HepG2 (cell line): Measurements from ENCODE around the gene CSDE1. TPM values are rescaled to one million over a fixed set of nuclear protein-coding genes. Genes with fewer than 3 reads are reported as not detected.
A peak's percentile ranks its signal among the peaks of the same experiment; 100 is the strongest.

ENCODE experiments used
- ATAC-seq: fragments of 200-7000 bp; cut with Tn5 transposase; 3 replicates; pipeline ENCODE4 v1.9.1; 2020; ENCODE audit warnings: mild to moderate bottlenecking, moderate library complexity
- BruUV-seq: library from RNA; stranded (reverse); fragments of 400-500 nt; replicated peaks from 2 replicates; lab custom pipeline; 2021; lab: Mats Ljungman, UMichigan
- CTCF ChIA-PET: fragments of 300-600 bp; formaldehyde crosslinking; extraction: SDS; loops from one replicate; lab custom pipeline; 2021; ENCODE audit warnings: low total read pairs, inconsistent platforms, low intra/inter-chr PET ratio; lab: Yijun Ruan, JAX
- POLR2A ChIA-PET: fragments of 350-600 bp; sonication (Branson Sonifier 250); formaldehyde crosslinking; loops from one replicate; lab custom pipeline; 2020; ENCODE audit warnings: antibody characterized with exemption, inconsistent platforms; lab: Yijun Ruan, JAX
- DNase-seq: peaks from one replicate; pipeline ENCODE4 v3.0.0-alpha.2; 2015; ENCODE audit warnings: low spot score
- FAIRE-seq: peaks from 3 replicates; lab custom pipeline; 2011; peaks lifted over from hg19 to GRCh38; lab: Jason Lieb, UNC
- H2AFZ ChIP-seq: one replicate; pipeline ENCODE4 v1.6.1; 2011; ENCODE audit warnings: low read length, inconsistent platforms
- H3K27ac ChIP-seq: fragments of 300-600 bp; 3 replicates; pipeline ENCODE4 v1.8.0; 2011; ENCODE audit warnings: mixed run types, mild to moderate bottlenecking, mixed read lengths, low read length, inconsistent platforms; ENCODE audit not compliant: insufficient read depth; ENCODE audit errors: extremely low read length
- H3K27me3 ChIP-seq, 2 experiments: fragments of 200-600 bp in 1 of 2; 2 replicates in 1 of 2; 3 replicates in 1 of 2; pipeline versions ENCODE4 v1.6.0 to v1.8.0; 2011; ENCODE audit warnings: low read length in 2 of 2, mild to moderate bottlenecking in 2 of 2, moderate library complexity in 2 of 2, inconsistent platforms in 1 of 2; ENCODE audit not compliant: insufficient read depth in 2 of 2, control insufficient read depth in 1 of 2
- H3K36me3 ChIP-seq, 2 experiments: fragments of 200-600 bp in 1 of 2; replicated peaks in 1 of 2; 2 replicates in 1 of 2; 3 replicates in 1 of 2; pipeline versions ENCODE4 v1.5.1 to v1.8.0; 2011; ENCODE audit warnings: low read length in 2 of 2, inconsistent platforms in 1 of 2; ENCODE audit not compliant: insufficient read depth in 2 of 2, control insufficient read depth in 1 of 2
- H3K4me1 ChIP-seq: 2 replicates; pipeline ENCODE4 v1.5.1; 2012; ENCODE audit warnings: low read length, inconsistent platforms; ENCODE audit not compliant: insufficient read depth
- H3K4me2 ChIP-seq: 2 replicates; pipeline ENCODE4 v1.6.0; 2011; ENCODE audit warnings: low read depth, low read length, inconsistent platforms
- H3K4me3 ChIP-seq, 3 experiments: fragments of 200-600 bp in 1 of 3; sonication (generic), shearing (Covaris generic) in 1 of 3; replicated peaks in 1 of 3; 2 replicates each; pipeline ENCODE4 v1.5.1; 2011 to 2016; ENCODE audit warnings: low read length in 3 of 3, inconsistent platforms in 2 of 3, low read depth in 2 of 3, mild to moderate bottlenecking in 2 of 3, control low read depth in 1 of 3, mixed read lengths in 1 of 3; ENCODE audit not compliant: insufficient read depth in 1 of 3
- H3K79me2 ChIP-seq: one replicate; pipeline ENCODE4 v1.6.1; 2011; ENCODE audit warnings: low read length, inconsistent platforms; ENCODE audit not compliant: insufficient read depth
- H3K9ac ChIP-seq: 2 replicates; pipeline ENCODE4 v1.6.0; 2011; ENCODE audit warnings: mild to moderate bottlenecking, low read depth, low read length, inconsistent platforms; ENCODE audit not compliant: insufficient read depth
- H3K9me3 ChIP-seq: 2 replicates; pipeline ENCODE4 v1.5.1; 2012; ENCODE audit warnings: mild to moderate bottlenecking, low read length
- H4K20me1 ChIP-seq: 2 replicates; pipeline ENCODE4 v1.6.0; 2011; ENCODE audit warnings: inconsistent platforms, mild to moderate bottlenecking, low read length, moderate library complexity; ENCODE audit not compliant: insufficient read depth
- ATF7 ChIP-seq, 2 experiments: fragments of 450-650 bp in 1 of 2; sonication (generic) in 1 of 2; formaldehyde crosslinking in 1 of 2; IDR thresholded peaks; 2 replicates each; pipeline versions ENCODE4 v1.4.0 to v1.6.1; 2016 to 2020; ENCODE audit warnings: antibody characterized with exemption in 1 of 2, mild to moderate bottlenecking in 1 of 2, missing genetic modification reagents in 1 of 2
- FOXK2 ChIP-seq: fragments of 450-650 bp; IDR thresholded peaks from 2 replicates; pipeline ENCODE4 v1.6.1; 2016
- IRF9 ChIP-seq: sonication (generic); formaldehyde crosslinking; IDR thresholded peaks from 2 replicates; pipeline ENCODE4 v1.8.0; 2022; ENCODE audit warnings: missing genetic modification reagents, mild to moderate bottlenecking, borderline replicate concordance
- RBAK ChIP-seq: sonication (generic); formaldehyde crosslinking; IDR thresholded peaks from 2 replicates; pipeline ENCODE4 v1.5.1; 2020; ENCODE audit warnings: mild to moderate bottlenecking, missing genetic modification reagents
- SRSF9 ChIP-seq: fragments of 200-400 bp; formaldehyde crosslinking; IDR thresholded peaks from 2 replicates; pipeline ENCODE4 v1.6.1; 2018; ENCODE audit warnings: borderline replicate concordance, mild to moderate bottlenecking, low read depth, low read length; ENCODE audit not compliant: insufficient read depth, poor library complexity, severe bottlenecking
- ZNF234 ChIP-seq: sonication (generic); formaldehyde crosslinking; conservative IDR thresholded peaks from 2 replicates; pipeline ENCODE4 v1.5.1; 2020; ENCODE audit warnings: mild to moderate bottlenecking, missing genetic modification reagents
- WGBS: methylation state at CpG from one replicate; pipeline ENCODE4 v1.1.6; 2017; ENCODE audit warnings: low lambda C conversion rate; 5-methylcytosine and 5-hydroxymethylcytosine counted together
- in situ Hi-C: cut with HindIII; loops from 2 replicates; pipeline ENCODE4 v1.10.0; 2017; ENCODE audit warnings: low pct_unique_long_range_greater_than_20kb; ENCODE audit not compliant: extremely low pct_ligation_motif_present
- intact Hi-C: fragments of 100-400 bp; cut with micrococcal nuclease; formaldehyde crosslinking; loops from one replicate; pipeline ENCODE4 v1.10.0; 2022; ENCODE audit not compliant: unreplicated experiment
- polyA plus RNA-seq, 8 experiments: library from polyadenylated mRNA; depleted of rRNA in 3 of 8; stranded (reverse) in 7 of 8; unstranded in 1 of 8; fragments of >200 nt; fragmentation: Illumina TruSeq in 4 of 8; extraction: Trizol in 4 of 8; gene quantifications; 2 replicates each; pipeline versions ENCODE4 v1.2.1 to v1.2.3, GENCODE V29; 2011 to 2016; ENCODE audit warnings: low read depth in 4 of 8, missing spikeins in 1 of 8, mixed read lengths in 1 of 8; ENCODE audit not compliant: insufficient read depth in 1 of 8
- total RNA-seq, 5 experiments: library from RNA; depleted of rRNA; stranded (reverse); fragments of >200 nt; fragmentation: Illumina TruSeq; extraction: Trizol; gene quantifications; 2 replicates each; pipeline ENCODE4 v1.2.3, GENCODE V29; 2016; ENCODE audit warnings: low read depth in 1 of 5
- TF ChIP-seq, protein P1 (sequence below): sonication (generic); formaldehyde crosslinking; IDR thresholded peaks from 2 replicates; pipeline ENCODE4 v1.5.0; 2020; ENCODE audit warnings: missing genetic modification reagents
- TF ChIP-seq, protein P2 (sequence below): sonication (generic); formaldehyde crosslinking; IDR thresholded peaks from 2 replicates; pipeline ENCODE4 v1.4.0; 2020; ENCODE audit warnings: missing genetic modification reagents, borderline replicate concordance

Gene CSDE1
- total and polyA plus RNA-seq, 2 of the 13 experiments (the other 11 are each of a cell fraction or from before 2014, with no cell fraction given): 150 to 313 TPM

- TF ChIP-seq SRSF9: no peak
- no peak for TF ChIP-seq FOXK2
Measured at GRCh38 chr1:114690148-114690547, 67.6 kb downstream of the CSDE1 start (continued).

- Histone ChIP-seq H2AFZ (no peak overlapping the region), H3K9ac (no peak overlapping the region), H3K4me1 (no peaks in the 10 kb centered on the region), H3K4me2 (no peak overlapping the region), H4K20me1 (no peaks in the 10 kb centered on the region), H3K9me3 (no peaks in the 10 kb centered on the region), H3K27ac (no peak overlapping the region), H3K79me2 (no peaks in the 10 kb centered on the region), H3K27me3 (peaks cover 0 to 5% of the 10 kb centered on the region in 2 experiments; a peak in 2 of 5 replicates), H3K4me3 (no peak overlapping the region), H3K36me3 (no peaks in the 10 kb centered on the region)
- no peak for ATAC-seq
- FAIRE-seq: no peak
- ChIA-PET CTCF (no interaction called here), POLR2A (no interaction called here)
- intact Hi-C loops (no loop called here), in situ Hi-C loops (loop anchor here (25.0 kb wide), 1 partner anchor 326 kb away; no protein-coding TSS in a partner anchor)
- peak; percentile 36; the same call in 1 of the 2 replicates for TF ChIP-seq ATF7 (IDR thresholded peaks at IDR 0.05)
- TF ChIP-seq ATF7 (CRISPR knock-in tag; IDR thresholded peaks at IDR 0.05): no peak
- TF ChIP-seq IRF9 (CRISPR knock-in tag): no peak
- TF ChIP-seq ZNF234: no peak
- WGBS: 19% methylated on average over 4 of the region's 4 CpGs
- BruUV-seq: no TSS peak
- DNase-seq: no peak
Measured at GRCh38 chr1:114688526-114688925, 69.3 kb downstream of the CSDE1 start.

DNA sequence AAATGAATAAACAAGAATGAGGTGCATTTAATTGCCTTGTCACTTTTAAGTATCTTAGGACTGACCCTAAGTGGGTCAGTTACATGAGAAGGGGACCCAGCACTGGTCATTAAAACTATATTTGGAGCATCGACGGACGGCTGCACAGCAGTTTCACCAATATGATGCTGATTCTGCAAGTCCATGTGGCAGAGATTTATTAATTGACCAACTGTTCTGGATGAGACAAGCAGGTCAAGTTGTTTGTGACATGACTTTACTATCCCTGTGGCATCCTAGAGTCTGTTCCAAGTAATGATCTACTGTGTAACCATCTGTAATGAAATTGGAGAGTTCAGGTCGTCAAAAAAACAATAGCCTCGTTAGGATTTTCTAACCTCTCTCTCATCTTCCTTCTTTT lies 71.9 kb downstream of the CSDE1 start:
- no peaks in the 10 kb centered on the region for H3K9me3 ChIP-seq
- H3K4me1 ChIP-seq: no peaks in the 10 kb centered on the region
- in situ Hi-C loops: loop anchor here (25.0 kb wide), 1 partner anchor 324 kb away; no protein-coding TSS in a partner anchor
- no peak overlapping the region for H3K4me3 ChIP-seq
- ChIA-PET POLR2A (no interaction called here), CTCF (no interaction called here)
- under 1% methylated on average over 5 of the region's 5 CpGs for WGBS
- BruUV-seq: no TSS peak
- FAIRE-seq (no peak), ATAC-seq (no peak), DNase-seq (no peak)
- H3K27me3 ChIP-seq: peaks cover 0 to 8% of the 10 kb centered on the region in 2 experiments; a peak in 2 of 5 replicates
- no peaks in the 10 kb centered on the region for H3K36me3 ChIP-seq
- H3K4me2 ChIP-seq: no peak overlapping the region
- H3K9ac ChIP-seq: no peak overlapping the region
- no peaks in the 10 kb centered on the region for H4K20me1 ChIP-seq
- H2AFZ ChIP-seq: no peak overlapping the region
- intact Hi-C loops: no loop called here
- no peak overlapping the region for H3K27ac ChIP-seq
- H3K79me2 ChIP-seq: no peaks in the 10 kb centered on the region
- TF ChIP-seq, protein P1, sequence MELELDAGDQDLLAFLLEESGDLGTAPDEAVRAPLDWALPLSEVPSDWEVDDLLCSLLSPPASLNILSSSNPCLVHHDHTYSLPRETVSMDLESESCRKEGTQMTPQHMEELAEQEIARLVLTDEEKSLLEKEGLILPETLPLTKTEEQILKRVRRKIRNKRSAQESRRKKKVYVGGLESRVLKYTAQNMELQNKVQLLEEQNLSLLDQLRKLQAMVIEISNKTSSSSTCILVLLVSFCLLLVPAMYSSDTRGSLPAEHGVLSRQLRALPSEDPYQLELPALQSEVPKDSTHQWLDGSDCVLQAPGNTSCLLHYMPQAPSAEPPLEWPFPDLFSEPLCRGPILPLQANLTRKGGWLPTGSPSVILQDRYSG (CRISPR knock-in tag): no peak
- no peak for TF ChIP-seq RBAK (CRISPR knock-in tag)
- TF ChIP-seq, protein P2, sequence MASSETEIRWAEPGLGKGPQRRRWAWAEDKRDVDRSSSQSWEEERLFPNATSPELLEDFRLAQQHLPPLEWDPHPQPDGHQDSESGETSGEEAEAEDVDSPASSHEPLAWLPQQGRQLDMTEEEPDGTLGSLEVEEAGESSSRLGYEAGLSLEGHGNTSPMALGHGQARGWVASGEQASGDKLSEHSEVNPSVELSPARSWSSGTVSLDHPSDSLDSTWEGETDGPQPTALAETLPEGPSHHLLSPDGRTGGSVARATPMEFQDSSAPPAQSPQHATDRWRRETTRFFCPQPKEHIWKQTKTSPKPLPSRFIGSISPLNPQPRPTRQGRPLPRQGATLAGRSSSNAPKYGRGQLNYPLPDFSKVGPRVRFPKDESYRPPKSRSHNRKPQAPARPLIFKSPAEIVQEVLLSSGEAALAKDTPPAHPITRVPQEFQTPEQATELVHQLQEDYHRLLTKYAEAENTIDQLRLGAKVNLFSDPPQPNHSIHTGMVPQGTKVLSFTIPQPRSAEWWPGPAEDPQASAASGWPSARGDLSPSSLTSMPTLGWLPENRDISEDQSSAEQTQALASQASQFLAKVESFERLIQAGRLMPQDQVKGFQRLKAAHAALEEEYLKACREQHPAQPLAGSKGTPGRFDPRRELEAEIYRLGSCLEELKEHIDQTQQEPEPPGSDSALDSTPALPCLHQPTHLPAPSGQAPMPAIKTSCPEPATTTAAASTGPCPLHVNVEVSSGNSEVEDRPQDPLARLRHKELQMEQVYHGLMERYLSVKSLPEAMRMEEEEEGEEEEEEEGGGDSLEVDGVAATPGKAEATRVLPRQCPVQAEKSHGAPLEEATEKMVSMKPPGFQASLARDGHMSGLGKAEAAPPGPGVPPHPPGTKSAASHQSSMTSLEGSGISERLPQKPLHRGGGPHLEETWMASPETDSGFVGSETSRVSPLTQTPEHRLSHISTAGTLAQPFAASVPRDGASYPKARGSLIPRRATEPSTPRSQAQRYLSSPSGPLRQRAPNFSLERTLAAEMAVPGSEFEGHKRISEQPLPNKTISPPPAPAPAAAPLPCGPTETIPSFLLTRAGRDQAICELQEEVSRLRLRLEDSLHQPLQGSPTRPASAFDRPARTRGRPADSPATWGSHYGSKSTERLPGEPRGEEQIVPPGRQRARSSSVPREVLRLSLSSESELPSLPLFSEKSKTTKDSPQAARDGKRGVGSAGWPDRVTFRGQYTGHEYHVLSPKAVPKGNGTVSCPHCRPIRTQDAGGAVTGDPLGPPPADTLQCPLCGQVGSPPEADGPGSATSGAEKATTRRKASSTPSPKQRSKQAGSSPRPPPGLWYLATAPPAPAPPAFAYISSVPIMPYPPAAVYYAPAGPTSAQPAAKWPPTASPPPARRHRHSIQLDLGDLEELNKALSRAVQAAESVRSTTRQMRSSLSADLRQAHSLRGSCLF: no peak
